Kidney epithelial cell (primary cell): ENCODE measurements around the gene UBLCP1. TPM values are rescaled to one million over a fixed set of nuclear protein-coding genes. Genes with fewer than 3 reads are reported as not detected.
"Not testable (repeated sequence)": the region's sequence is repeated elsewhere in the genome, so short reads cannot be mapped to it uniquely, and the experiment has no call there.

Experiments used
- DNase-seq: peaks from one replicate; pipeline ENCODE4 v3.0.0-alpha.2; 2010; ENCODE audit warnings: low read depth
- H3K27me3 ChIP-seq: 2 replicates; pipeline ENCODE4 v1.6.0; 2011; ENCODE audit warnings: low read length; ENCODE audit not compliant: control insufficient read depth, insufficient read depth
- H3K36me3 ChIP-seq: 2 replicates; pipeline ENCODE4 v1.5.1; 2011; ENCODE audit warnings: low read length; ENCODE audit not compliant: control insufficient read depth, insufficient read depth
- H3K4me3 ChIP-seq: 2 replicates; pipeline ENCODE4 v1.5.1; 2011; ENCODE audit warnings: low read depth, mild to moderate bottlenecking, control low read depth, low read length
- CTCF ChIP-seq: IDR thresholded peaks from 2 replicates; pipeline ENCODE4 v1.5.1; 2011; ENCODE audit warnings: mild to moderate bottlenecking, moderate library complexity, low read length, control low read depth, inconsistent platforms; ENCODE audit not compliant: insufficient read depth, poor library complexity, severe bottlenecking
- total RNA-seq: library from RNA; depleted of rRNA; stranded (reverse); fragments of >200 nt; gene quantifications from 2 replicates; pipeline ENCODE4 v1.2.3, GENCODE V29; 2015

Gene UBLCP1
- total RNA-seq, 1 donor from 2014 or later: 46.0 TPM

- Histone ChIP-seq H3K4me3 (no peak overlapping the region), H3K36me3 (no peaks in the 10 kb centered on the region), H3K27me3 (no peaks in the 10 kb centered on the region)
- DNase-seq: no peak
- TF ChIP-seq CTCF: no peak
These were observed 5.3 kb upstream of the UBLCP1 start for GRCh38 chr5:159257629-159258283.

- no peak for DNase-seq
- TF ChIP-seq CTCF: no peak
- Histone ChIP-seq H3K36me3 (no peaks in the 10 kb centered on the region), H3K4me3 (no peak overlapping the region), H3K27me3 (no peaks in the 10 kb centered on the region)
These were observed 4.7 kb upstream of the UBLCP1 start for GRCh38 chr5:159258361-159258760.

- not testable (repeated sequence) for H3K27me3 ChIP-seq, H3K4me3 ChIP-seq, DNase-seq, H3K36me3 ChIP-seq
These were observed 2.9 kb upstream of the UBLCP1 start for GRCh38 chr5:159260212-159260611.

GRCh38 chr5:159262472-159262858, 625 bp upstream of the UBLCP1 start:
- DNase-seq: no peak
- TF ChIP-seq CTCF: no peak
- Histone ChIP-seq H3K36me3 (no peaks in the 10 kb centered on the region), H3K4me3 (peak overlapping the region; percentile 83), H3K27me3 (no peaks in the 10 kb centered on the region)

- no peak for DNase-seq
- no peak for TF ChIP-seq CTCF
- Histone ChIP-seq H3K4me3 (peak overlapping the region; percentile 83), H3K27me3 (no peaks in the 10 kb centered on the region), H3K36me3 (no peaks in the 10 kb centered on the region)
These were observed 447 bp downstream of the UBLCP1 start for GRCh38 chr5:159263569-159263905.

- DNase-seq: not testable (repeated sequence)
These were observed 3.7 kb downstream of the UBLCP1 start for GRCh38 chr5:159266764-159267163.

GRCh38 chr5:159269723-159270122, 6.6 kb downstream of the UBLCP1 start:
- no peaks in the 10 kb centered on the region for H3K27me3 ChIP-seq
- no peak overlapping the region for H3K4me3 ChIP-seq
- no peak for DNase-seq
- TF ChIP-seq CTCF: no peak
- H3K36me3 ChIP-seq: no peaks in the 10 kb centered on the region

More at GRCh38 chr5:159266764-159267163, 3.7 kb downstream of the UBLCP1 start:
- not testable (repeated sequence) for H3K27me3 ChIP-seq, H3K4me3 ChIP-seq, H3K36me3 ChIP-seq
